Breast epithelium (tissue), 3 donors: Measurements from ENCODE around the gene MAPKAPK2.

Experiments
- CTCF ChIP-seq, 3 donors: fragments of 450-650 bp; IDR thresholded peaks; one replicate each; pipeline ENCODE4 v1.5.1; 2016 to 2017; ENCODE audit warnings: antibody characterized with exemption in 3 of 3, mild to moderate bottlenecking in 3 of 3, moderate library complexity in 3 of 3
- POLR2A ChIP-seq: fragments of 450-650 bp; IDR thresholded peaks from one replicate; pipeline ENCODE4 v1.6.1; 2016; ENCODE audit warnings: antibody characterized with exemption, mild to moderate bottlenecking, moderate library complexity
- POLR2AphosphoS5 ChIP-seq, 3 donors: sonication (generic); formaldehyde crosslinking; IDR thresholded peaks; one replicate each; pipeline ENCODE4 v1.6.1; 2017; ENCODE audit warnings: antibody characterized with exemption in 3 of 3

- TF ChIP-seq CTCF (IDR thresholded peaks at IDR 0.05) (no peak), POLR2A (no peak), POLR2AphosphoS5 (IDR thresholded peaks at IDR 0.05) (no peak)
Observed at GRCh38 chr1:206783506-206783905, 98.8 kb downstream of the MAPKAPK2 start.
